Neural progenitor cell (in vitro differentiated cells): ENCODE results near the gene ARMC6. TPM values are rescaled to one million over a fixed set of nuclear protein-coding genes. Genes with fewer than 3 reads are reported as not detected.

Experiments
- DNase-seq: peaks from one replicate; pipeline ENCODE4 v3.0.0-alpha.2; 2016; ENCODE audit warnings: low spot score
- H2AFZ ChIP-seq: fragments of 200-600 bp; sonication (generic); replicated peaks from 2 replicates; pipeline ENCODE4 v1.6.1; 2016; ENCODE audit warnings: antibody characterized with exemption
- H3F3A ChIP-seq: fragments of 200-600 bp; sonication (generic); 2 replicates; pipeline ENCODE4 v1.6.1; 2016; ENCODE audit warnings: antibody characterized with exemption, low read depth
- H3K27ac ChIP-seq: fragments of 200-600 bp; sonication (generic); 2 replicates; pipeline ENCODE4 v1.5.1; 2016; ENCODE audit warnings: mild to moderate bottlenecking
- H3K27me3 ChIP-seq: fragments of 200-600 bp; sonication (generic); 2 replicates; pipeline ENCODE4 v1.6.1; 2016; ENCODE audit warnings: mild to moderate bottlenecking, moderate library complexity
- H3K36me3 ChIP-seq: fragments of 200-600 bp; sonication (generic); 2 replicates; pipeline ENCODE4 v1.5.1; 2016
- H3K4me1 ChIP-seq: fragments of 200-600 bp; sonication (generic); 2 replicates; pipeline ENCODE4 v1.6.1; 2016; ENCODE audit warnings: mixed run types
- H3K4me2 ChIP-seq: fragments of 200-600 bp; sonication (generic); 2 replicates; pipeline ENCODE4 v1.6.1; 2016
- H3K4me3 ChIP-seq: fragments of 200-600 bp; sonication (generic); 2 replicates; pipeline ENCODE4 v1.5.1; 2016
- H3K79me2 ChIP-seq: fragments of 200-600 bp; sonication (generic); 2 replicates; pipeline ENCODE4 v1.6.1; 2016; ENCODE audit warnings: low read depth
- H3K9ac ChIP-seq: fragments of 200-600 bp; sonication (generic); 2 replicates; pipeline ENCODE4 v1.6.1; 2016
- H3K9me3 ChIP-seq: fragments of 200-600 bp; sonication (generic); 2 replicates; pipeline ENCODE4 v1.5.1; 2016; ENCODE audit warnings: low read depth
- H4K20me1 ChIP-seq: fragments of 200-600 bp; sonication (generic); 2 replicates; pipeline ENCODE4 v1.6.1; 2016; ENCODE audit warnings: low read depth
- H3K27ac Mint-ChIP-seq: 3 replicates; pipeline ENCODE4 v1.8.0; 2021; ENCODE audit warnings: mixed read lengths
- H3K27me3 Mint-ChIP-seq: 2 replicates; pipeline ENCODE4 v1.8.0; 2022; ENCODE audit warnings: low read depth, mild to moderate bottlenecking, inconsistent platforms, moderate library complexity, mixed read lengths; ENCODE audit not compliant: insufficient read depth
- H3K36me3 Mint-ChIP-seq: 3 replicates; pipeline ENCODE4 v1.8.0; 2021; ENCODE audit warnings: mixed read lengths
- H3K4me1 Mint-ChIP-seq: 3 replicates; pipeline ENCODE4 v1.8.0; 2021; ENCODE audit warnings: mixed read lengths
- H3K4me3 Mint-ChIP-seq: 3 replicates; pipeline ENCODE4 v1.8.0; 2021; ENCODE audit warnings: mild to moderate bottlenecking, moderate library complexity, mixed read lengths
- H3K9me3 Mint-ChIP-seq: 3 replicates; pipeline ENCODE4 v1.8.0; 2020; ENCODE audit warnings: mixed read lengths
- EZH2 ChIP-seq: fragments of 200-600 bp; sonication (generic); IDR thresholded peaks from 2 replicates; pipeline ENCODE4 v1.6.1; 2017; ENCODE audit warnings: antibody characterized with exemption, mild to moderate bottlenecking, moderate library complexity
- EZH2phosphoT487 ChIP-seq: fragments of 200-600 bp; sonication (generic); IDR thresholded peaks from 2 replicates; pipeline ENCODE4 v1.6.1; 2017; ENCODE audit warnings: antibody characterized with exemption
- total RNA-seq: library from RNA; depleted of rRNA; stranded (reverse); fragments of >200 nt; gene quantifications from 2 replicates; pipeline ENCODE4 v1.2.3, GENCODE V29; 2015; ENCODE audit warnings: low replicate concordance
- TF ChIP-seq, protein P1 (sequence below): fragments of 200-600 bp; sonication (generic); IDR thresholded peaks from 2 replicates; pipeline ENCODE4 v1.5.1; 2017; ENCODE audit warnings: antibody characterized with exemption, mild to moderate bottlenecking

ARMC6 gene
- total RNA-seq, 1 donor from 2014 or later: 18.1 TPM

DNA sequence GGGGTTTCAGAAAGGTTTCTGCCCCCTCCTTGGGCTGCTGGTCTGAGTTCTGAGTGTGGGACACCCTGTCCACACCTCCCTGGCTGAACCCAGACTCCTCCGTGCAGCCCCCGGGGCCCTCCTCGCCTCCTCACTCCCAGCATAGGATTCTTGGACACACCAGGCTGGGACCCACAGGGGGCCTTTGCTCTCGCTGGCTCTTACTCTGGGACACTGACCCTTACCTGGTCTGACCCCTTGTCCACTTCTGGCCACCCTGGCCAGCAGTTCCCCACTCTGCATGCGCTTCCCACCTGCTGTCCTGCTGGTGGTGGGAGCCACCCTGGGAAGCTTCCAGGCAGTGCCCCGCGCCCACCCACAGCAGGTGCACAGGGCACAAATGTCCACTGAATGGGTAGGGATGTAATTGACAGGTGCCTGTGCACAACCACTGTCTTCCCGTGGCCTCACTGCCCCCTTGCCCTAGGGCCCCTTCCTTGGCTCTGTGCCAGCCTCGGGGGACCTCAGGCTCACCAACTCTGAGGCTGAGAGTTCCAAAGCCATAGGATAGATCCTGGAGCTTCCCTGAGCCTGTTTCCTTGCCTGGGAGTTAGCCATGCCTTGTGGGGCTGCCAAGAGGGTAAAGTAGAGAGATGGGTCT lies 23.4 kb downstream of the ARMC6 start:
- Histone ChIP-seq H3K9me3 (no peaks in the 10 kb centered on the region), H3K27me3 (no peaks in the 10 kb centered on the region), H2AFZ (no peak overlapping the region), H3K79me2 (no peaks in the 10 kb centered on the region), H3F3A (no peaks in the 10 kb centered on the region), H3K9ac (no peak overlapping the region), H3K4me3 (no peak overlapping the region), H3K4me2 (no peak overlapping the region), H4K20me1 (no peaks in the 10 kb centered on the region), H3K36me3 (no peaks in the 10 kb centered on the region), H3K4me1 (no peaks in the 10 kb centered on the region), H3K27ac (no peak overlapping the region)
- H3K9me3 Mint-ChIP-seq: no peaks in the 10 kb centered on the region
- no peak overlapping the region for H3K27ac Mint-ChIP-seq
- H3K4me1 Mint-ChIP-seq: no peaks in the 10 kb centered on the region
- no peak for DNase-seq
- peaks cover 6% of the 10 kb centered on the region for H3K27me3 Mint-ChIP-seq
- H3K36me3 Mint-ChIP-seq: peaks cover 9% of the 10 kb centered on the region
- H3K4me3 Mint-ChIP-seq: no peak overlapping the region
- TF ChIP-seq EZH2 (no peak), EZH2phosphoT487 (no peak)
- TF ChIP-seq, protein P1, sequence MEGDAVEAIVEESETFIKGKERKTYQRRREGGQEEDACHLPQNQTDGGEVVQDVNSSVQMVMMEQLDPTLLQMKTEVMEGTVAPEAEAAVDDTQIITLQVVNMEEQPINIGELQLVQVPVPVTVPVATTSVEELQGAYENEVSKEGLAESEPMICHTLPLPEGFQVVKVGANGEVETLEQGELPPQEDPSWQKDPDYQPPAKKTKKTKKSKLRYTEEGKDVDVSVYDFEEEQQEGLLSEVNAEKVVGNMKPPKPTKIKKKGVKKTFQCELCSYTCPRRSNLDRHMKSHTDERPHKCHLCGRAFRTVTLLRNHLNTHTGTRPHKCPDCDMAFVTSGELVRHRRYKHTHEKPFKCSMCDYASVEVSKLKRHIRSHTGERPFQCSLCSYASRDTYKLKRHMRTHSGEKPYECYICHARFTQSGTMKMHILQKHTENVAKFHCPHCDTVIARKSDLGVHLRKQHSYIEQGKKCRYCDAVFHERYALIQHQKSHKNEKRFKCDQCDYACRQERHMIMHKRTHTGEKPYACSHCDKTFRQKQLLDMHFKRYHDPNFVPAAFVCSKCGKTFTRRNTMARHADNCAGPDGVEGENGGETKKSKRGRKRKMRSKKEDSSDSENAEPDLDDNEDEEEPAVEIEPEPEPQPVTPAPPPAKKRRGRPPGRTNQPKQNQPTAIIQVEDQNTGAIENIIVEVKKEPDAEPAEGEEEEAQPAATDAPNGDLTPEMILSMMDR: no peak

DNA sequence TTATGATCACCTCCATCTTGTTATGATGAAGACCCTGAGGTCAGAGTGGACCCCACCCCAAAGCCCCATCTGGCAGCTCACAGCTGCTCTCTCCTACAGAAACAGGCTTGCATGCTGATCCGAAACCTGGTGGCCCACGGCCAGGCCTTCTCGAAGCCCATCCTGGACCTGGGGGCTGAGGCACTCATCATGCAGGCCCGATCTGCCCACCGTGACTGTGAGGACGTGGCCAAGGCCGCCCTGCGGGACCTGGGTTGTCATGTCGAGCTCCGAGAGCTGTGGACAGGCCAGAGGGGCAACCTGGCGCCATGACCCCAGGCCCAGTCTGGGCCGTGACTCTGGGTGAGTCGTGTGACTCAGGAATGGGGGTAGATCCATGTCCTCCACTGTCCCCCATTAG lies 23.9 kb downstream of the ARMC6 start:
- H3K36me3 Mint-ChIP-seq: peaks cover 9% of the 10 kb centered on the region
- Histone ChIP-seq H3K9me3 (no peaks in the 10 kb centered on the region), H3K79me2 (no peaks in the 10 kb centered on the region), H3K27me3 (no peaks in the 10 kb centered on the region), H2AFZ (no peak overlapping the region), H3K4me2 (no peak overlapping the region), H3K36me3 (no peaks in the 10 kb centered on the region), H3K4me1 (no peaks in the 10 kb centered on the region), H4K20me1 (no peaks in the 10 kb centered on the region), H3K27ac (no peak overlapping the region), H3K4me3 (no peak overlapping the region), H3K9ac (no peak overlapping the region), H3F3A (no peaks in the 10 kb centered on the region)
- no peak overlapping the region for H3K27ac Mint-ChIP-seq
- no peak overlapping the region for H3K4me3 Mint-ChIP-seq
- H3K27me3 Mint-ChIP-seq: peaks cover 6% of the 10 kb centered on the region
- no peak for TF ChIP-seq EZH2phosphoT487
- TF ChIP-seq EZH2: no peak
- TF ChIP-seq, protein P1: no peak
- no peaks in the 10 kb centered on the region for H3K9me3 Mint-ChIP-seq
- DNase-seq: no peak
- no peaks in the 10 kb centered on the region for H3K4me1 Mint-ChIP-seq

DNA sequence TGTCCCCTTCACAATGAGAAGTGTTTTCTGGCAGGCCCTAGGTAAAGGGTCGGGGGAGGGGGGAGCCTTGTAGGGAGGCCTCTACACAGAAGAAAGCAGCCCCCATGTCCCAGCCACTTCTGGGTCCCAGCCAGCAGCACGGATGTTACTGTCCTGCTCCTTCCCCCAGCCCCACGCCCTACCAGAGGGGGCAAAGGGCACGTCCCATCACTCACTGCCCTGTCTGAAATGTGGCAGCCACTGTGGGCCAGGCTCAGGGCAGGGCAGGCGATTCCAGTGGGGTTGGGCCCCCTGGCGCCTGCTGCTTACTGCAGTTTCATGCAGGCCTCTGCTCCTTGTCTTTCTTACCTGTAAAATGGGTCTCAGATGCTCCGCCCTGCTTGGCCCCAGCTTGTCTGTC lies 24.3 kb downstream of the ARMC6 start:
- no peaks in the 10 kb centered on the region for H4K20me1 ChIP-seq
- no peaks in the 10 kb centered on the region for H3K4me1 ChIP-seq
- H3K27me3 ChIP-seq: no peaks in the 10 kb centered on the region
- H3K27ac ChIP-seq: no peak overlapping the region
- DNase-seq: no peak
- H3K4me2 ChIP-seq: no peak overlapping the region
- H3K4me3 Mint-ChIP-seq: no peak overlapping the region
- H3K79me2 ChIP-seq: no peaks in the 10 kb centered on the region
- no peak overlapping the region for H3K4me3 ChIP-seq
- H3K9me3 Mint-ChIP-seq: no peaks in the 10 kb centered on the region
- H3K27me3 Mint-ChIP-seq: peaks cover 6% of the 10 kb centered on the region
- TF ChIP-seq EZH2 (no peak), EZH2phosphoT487 (no peak)
- TF ChIP-seq, protein P1: no peak
- no peak overlapping the region for H2AFZ ChIP-seq
- no peak overlapping the region for H3K9ac ChIP-seq
- no peaks in the 10 kb centered on the region for H3K36me3 ChIP-seq
- H3K27ac Mint-ChIP-seq: no peak overlapping the region
- peaks cover 2% of the 10 kb centered on the region for H3F3A ChIP-seq
- H3K9me3 ChIP-seq: no peaks in the 10 kb centered on the region
- peaks cover 9% of the 10 kb centered on the region for H3K36me3 Mint-ChIP-seq
- H3K4me1 Mint-ChIP-seq: peaks cover 3% of the 10 kb centered on the region
